ENCODE results near the gene TSPAN18.

Gene TSPAN18

DNA sequence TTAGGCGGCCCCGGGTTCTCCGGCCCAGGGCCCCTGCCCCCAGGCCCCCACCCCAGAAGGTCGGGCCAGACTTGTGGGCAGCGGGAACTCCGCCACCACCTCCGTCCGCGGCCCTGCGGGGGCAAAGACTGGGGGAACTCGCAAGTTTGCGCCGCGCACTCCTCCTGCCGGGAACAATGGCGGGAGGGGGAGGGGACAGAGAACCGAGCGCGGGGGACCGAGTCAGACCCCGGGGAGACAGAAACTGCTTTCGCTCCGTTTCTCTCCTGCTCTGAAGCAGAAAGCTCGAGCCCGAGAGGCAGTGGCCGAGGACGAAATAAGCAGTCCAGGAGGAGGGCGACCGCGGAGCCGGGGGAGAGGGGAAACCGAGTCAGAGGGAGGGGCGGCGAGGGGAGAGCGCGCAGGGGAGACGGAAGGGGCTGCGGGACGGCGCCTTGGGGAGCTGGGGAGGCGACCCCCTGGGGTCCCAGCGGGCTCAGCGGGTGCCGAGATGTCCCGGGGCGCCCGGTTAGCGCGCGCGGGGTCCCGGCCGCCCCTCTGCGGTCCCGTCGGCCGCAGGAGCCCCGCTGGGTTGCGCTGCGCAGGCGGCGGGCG lies 223.4 kb downstream of the TSPAN18 start:
- peak; percentile 26 for DNase-seq

DNA sequence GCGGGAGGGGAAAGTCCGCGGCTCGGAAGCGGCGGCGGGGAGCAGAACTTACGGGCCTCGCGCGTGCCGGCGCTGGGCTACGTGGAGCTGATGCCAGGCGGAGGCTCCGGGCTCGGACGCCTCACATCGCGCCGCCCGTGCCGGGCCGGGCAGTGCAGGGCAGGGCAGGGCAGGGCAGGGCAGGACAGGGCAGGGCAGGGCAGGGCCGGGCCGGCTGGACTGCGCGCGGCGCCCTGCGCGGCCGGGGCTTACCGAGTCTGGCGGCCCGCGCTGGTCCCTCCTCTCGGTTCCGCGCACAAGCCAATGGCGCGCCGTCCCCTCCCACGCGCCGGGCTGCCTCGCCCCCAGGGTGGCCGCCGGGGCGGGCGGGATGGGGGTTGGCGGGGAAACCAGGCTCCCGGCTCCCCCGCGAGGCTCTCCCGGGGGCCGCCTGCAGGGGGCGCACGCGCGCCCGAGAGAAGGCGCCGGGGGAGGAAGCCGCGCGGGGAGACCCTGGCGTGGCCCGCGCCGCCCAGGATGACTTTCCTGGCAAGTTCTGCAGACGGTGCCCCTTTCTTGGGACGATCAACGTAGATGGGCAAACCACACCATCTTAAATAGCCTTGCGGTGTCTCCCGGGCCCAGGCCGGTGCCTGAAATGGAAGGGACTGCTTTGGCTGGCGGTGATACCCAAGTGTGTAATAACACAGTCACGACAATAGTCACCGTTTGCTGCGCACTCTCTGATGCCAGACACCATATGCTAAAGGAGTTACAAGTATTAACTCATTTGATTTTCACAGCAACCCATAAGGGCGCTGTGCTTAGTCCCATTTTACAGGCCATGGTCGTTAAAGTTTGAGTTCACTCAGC lies 224.1 kb downstream of the TSPAN18 start, which contains the start of gene TP53I11:
TSS of gene TP53I11 (minus strand) at position 259 of the 852 bp plus-strand sequence. CDS start 12,548 bp downstream, outside the sequence.
- peak; percentile 70 for DNase-seq

DNA sequence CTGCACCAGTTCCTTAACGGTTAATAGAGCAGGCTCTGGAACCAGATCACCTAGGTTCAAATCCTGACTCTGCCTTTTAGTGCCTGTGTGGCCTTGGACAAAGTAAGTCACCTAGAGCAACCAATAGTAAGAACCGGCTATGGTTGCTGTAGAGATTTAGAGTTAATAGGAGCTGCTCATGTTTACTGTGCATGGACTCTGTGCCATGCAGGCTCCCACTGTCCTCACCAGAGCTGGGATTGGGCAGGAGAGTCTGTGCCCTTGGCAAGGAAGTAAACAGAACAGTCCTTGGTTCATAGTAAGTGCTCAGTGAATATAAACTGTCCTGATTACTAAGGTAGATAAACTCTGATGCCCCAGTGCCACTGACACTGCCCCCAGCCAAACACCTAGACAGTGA lies 225.3 kb downstream of the TSPAN18 start:
- no peak for DNase-seq

DNA sequence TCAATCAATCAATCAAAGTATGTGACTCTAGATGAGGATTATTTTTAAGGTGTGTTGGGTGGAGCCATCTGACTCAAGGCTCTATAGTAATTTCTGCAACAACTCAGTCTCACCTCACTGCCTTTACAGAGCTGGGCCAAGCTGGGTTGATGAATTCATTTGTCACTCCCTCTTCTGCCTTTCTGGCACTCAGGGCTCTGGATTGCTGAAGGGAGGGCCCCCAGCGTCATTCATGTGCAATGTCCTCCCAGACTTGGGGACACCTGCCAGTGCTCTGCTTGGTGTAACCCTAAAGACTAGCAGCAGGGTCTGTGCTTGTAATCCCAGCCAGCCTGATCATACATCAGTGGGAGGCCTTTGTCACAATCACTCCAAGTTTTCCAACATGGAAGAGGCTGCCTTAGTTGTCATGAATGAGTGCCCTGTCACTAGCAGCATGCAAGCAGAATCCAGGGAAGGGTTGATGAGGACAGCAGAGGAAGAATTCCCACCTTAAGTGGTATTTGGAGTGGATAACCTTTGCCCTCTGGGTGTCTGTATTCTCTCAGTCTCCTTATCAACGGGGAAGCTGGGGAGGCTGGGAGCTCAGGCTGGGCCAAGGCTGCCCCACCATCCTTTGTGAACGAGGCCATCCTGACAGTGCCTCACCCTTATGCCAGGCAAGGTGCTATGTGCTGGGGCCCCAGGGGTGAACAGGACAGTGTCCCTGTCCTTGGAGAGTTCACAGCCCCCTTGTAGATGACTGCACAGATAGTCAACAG lies 225.9 kb downstream of the TSPAN18 start:
- no peak for DNase-seq

DNA sequence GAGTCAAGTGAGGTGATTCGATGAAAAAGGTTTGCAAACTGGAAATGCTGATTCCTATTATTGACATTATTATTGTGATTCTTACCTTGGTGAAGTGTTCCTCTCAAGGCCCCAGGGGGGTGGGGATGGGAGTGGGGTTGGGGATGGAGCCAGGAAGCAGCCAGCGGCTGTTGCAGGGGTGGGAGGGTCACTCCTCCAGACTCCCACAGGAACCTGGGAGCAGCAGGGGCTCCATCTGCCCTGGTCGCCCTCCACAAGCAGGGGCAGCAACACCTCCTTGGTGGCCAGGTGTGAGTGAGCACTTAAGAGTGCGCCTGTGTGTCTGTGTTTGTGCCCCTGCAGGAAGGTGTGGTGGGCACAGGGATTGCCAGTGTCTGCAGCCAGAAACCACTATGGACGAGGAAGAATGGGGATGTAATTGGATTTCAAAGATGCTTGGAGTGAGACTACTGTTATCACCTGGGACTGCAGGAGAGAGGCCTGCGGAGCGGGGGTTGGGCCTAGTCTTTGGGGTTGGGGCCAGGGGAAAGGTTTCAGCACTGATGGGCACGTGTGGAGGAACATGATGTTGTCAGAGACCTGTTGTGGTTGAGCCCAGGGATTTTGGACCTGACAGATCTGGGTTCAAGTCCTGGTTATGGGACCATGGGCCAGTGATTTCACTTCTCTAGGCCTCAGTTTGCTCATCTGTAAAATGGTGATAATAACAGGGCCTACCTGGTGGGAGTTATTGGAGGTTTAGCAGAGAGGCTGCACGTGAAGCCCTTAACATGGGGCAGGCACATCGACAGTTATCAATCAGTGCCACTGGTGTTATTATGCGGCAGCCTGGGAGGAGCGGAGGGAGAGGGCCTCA lies 227.5 kb downstream of the TSPAN18 start:
- peak; percentile 25 for DNase-seq

DNA sequence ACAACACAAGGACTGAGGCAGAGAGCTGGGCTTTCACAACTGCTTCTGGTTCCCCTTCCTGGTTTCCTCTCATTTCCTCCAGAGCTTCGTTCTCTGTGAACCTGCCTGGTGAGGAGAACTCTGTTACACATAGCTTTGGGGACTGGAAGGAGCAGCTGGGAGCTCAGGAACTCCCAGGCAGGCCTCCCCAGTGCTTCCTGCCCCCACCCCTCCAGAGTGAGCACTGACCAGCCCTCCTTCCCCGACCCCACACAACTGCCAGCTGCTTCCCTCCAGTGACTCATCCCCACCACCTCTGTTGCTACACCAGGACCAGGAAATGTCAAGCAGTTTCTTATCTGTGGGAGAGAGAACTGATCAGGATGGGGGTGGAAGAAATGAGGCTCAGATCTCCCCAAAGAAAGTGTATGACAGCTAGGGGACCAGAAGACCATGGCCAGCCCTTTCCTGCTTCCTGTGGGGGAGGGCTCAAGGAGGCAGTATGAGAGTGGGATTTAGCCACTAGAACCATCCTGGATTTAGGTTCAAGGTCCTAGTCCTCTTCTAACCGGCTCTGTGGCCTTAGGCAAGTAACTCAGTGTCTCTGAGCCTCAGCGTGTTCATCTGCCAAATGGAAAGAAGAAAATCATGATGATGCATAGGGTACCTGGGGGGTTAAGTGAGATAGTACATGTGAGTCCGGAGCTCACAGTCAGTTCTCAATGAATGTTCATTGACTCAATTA lies 228.4 kb downstream of the TSPAN18 start:
- no peak for DNase-seq

DNA sequence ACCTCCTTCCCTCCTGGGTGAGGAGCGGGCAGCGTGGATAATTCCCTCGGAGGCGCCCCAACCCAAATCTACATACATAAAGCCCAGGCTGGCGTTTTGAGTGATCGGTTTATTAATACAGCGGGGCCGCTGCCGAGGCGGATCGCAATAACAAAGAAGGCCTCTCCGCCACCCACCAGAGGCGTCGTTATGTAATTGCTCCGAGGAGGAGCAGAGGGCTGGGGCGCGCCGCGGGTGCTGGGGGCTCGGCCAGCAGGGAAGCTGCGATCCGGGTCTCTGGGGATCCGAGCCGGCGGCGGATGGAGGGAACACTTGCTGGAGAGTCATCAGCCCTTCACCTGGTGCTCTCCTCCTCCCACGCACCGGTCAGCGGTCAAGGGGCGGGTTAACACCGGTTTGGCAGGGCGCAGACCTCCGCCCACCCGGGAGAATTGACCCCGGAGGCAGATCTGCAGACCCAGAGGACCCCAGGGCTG lies 230.3 kb downstream of the TSPAN18 start:
- DNase-seq: peak; percentile 67

DNA sequence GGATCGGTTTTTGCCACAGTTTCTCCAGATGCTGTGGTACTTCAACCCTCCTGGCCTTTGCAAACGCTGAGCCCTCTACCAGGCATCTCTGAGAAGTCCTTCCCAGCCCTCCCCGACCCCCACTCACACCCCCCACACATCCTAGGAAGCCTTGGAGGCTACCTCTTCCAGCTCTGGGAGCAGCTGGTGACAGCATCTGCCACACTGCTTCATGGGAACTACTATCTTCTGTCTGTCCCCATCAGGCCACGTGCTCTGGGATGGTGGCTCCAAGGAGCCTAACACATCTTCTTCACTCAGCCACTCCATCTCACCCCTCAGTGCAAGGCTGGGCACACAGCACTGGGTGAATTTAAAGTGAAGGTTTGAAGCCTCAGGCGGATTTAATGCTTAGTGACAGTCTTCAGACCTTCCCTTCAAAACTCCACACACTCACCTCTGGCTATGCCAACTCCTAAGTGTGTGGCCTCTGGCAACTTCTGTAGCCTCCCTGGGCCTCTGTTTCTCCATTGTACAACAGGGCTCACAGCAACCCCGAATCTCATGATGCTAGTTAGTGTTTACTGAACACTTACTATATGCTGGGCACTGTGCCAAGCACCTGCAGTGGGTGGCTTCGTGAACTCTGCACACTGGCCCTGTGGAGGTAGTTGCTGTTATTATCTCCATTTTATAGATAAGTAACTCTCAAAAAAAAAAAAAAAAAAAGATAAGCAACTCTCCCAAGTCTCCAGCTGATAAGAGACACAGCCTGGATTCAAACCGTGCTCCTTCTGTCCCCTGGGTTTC lies 231.2 kb downstream of the TSPAN18 start:
- peak; percentile 41 for DNase-seq

DNA sequence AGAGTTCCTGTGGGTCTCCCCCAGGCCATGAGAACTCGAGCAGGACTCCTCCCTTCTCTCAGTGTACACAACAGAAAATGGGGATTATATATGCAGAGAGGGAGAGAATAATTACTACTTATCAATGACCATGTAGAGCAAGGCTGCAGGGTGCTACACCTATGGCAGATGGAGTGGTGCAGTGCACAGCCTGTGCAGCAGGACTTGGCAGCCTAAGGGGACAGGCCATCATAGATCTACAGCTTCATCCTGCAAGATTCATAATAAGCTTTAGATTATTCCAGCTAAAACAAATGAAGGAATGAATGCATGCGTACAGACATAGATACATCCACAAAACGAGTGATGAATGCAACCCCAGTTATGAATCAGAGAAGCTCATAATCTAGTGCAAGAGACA lies 232.3 kb downstream of the TSPAN18 start:
- DNase-seq: no peak

DNA sequence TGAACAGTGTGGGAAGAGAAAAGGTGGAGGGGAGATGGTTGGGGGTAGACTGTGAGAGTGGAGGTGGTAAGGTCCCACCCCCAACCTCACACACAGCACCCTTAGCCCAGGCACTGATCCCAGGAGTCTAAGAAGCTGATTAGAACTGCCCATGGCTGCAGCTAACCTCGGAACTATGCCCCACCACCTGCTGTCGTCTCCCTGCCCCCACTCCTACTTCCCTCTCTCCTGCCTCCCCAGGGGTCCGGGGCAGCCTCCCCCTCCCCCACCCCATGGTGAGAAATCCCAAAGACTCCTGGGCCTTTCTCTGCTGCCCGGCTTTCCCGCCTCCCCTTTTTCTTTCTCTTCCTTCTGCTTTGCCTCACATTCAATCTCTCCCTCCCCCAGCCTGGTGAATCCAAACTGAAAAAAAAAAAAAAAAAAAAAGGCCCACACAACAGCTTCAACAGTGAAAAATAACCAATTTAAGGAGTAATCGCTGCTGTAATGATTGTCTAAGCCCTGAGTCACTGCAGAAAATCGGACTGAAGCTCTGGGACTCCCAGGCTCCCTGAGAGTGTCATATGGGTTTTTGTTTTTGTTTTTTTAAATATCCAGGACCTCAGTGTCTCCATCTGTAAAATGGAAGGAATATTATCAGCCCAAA lies 233.6 kb downstream of the TSPAN18 start:
- DNase-seq: no peak

DNA sequence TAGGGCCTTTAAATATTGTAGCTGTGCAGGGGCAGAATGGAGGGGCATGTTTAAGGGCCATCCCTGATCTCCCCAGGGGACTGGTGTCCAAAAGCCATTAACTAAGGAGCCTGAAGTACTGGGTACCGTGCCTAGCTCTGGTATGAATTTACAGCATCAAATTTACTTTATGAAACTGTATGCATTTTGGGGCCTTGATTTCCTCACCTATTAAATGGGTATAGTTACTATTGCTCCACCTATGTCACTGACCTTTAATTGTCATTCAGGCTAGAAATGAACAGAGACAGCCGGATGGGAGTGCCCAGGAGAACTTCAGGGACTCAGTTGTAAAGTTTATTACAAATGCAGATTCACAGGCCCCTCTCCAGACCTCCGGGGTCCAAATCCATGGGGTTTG lies 235.7 kb downstream of the TSPAN18 start:
- no peak for DNase-seq

DNA sequence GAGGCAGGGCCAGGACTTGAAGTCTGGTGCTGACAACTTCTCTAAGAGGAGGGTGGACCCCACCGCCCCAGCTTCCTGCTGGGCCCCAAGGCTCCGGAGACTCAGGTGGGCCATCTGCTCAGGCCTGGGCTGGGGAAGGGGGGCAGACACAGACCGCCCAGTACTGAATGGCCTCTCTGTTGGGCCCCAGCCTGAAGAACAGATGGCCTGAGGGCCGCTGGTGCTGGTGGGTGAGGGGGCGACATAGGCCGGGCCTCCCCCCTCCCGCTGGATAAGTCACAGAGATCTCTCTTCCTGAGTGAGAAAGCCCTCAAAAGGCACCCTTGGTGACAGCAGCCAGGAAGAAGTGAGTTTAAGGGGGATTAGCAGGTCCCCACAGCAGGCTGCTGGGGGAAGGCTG lies 236.4 kb downstream of the TSPAN18 start:
- no peak for DNase-seq

DNA sequence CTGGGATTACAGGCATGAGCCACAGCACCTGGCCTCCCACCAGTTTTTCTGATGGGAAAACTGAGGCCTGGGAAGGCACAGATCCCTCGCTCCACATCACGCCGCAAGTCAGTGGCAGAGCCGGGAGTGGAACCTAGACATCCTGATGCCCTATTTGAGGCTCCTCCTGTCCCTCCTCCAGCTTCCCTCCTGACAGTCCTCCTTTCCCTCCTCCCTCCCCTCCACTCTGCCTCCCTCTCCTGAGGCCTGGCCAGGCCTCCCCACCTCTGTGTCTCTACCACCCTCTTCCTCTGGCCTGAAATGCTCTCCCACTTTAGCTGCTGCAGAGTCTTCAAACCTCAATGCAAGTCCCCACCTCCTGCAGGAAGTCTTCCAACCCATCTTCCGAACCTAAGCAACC lies 237.2 kb downstream of the TSPAN18 start:
- DNase-seq: no peak

DNA sequence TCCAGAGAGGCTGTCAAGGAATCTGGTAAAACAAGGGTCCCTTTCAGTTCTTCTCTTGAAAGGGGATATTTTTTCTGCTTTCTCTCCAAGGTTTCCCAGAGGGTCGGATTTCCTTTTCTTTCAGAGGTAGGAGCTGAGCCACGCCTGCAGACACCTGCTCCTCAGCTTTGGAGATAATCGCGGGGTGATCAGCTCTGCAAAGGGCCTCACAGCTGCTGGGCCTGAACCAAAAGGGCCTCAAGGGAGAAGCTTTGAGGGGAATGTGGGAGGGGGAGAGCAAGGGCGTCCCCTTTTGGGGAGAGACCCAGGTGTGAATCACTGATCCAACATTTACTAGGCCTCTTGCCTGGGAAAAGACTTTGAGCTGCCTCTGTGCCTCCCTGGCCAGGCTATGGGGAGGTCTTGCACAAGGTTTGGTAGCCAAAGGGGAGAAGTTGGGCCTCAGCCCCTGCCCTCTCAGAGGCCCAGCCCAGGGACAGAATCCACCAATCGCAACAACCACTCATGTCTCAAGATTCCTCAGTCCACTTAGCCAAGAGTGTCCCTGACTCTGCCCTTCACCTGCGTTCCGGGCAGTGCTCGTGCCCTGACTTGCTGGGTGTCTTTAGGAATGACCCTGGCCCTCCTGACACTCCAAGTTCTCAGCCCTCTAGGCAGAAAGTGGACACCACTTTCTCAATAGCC lies 237.9 kb downstream of the TSPAN18 start:
- peak; percentile 46 for DNase-seq

DNA sequence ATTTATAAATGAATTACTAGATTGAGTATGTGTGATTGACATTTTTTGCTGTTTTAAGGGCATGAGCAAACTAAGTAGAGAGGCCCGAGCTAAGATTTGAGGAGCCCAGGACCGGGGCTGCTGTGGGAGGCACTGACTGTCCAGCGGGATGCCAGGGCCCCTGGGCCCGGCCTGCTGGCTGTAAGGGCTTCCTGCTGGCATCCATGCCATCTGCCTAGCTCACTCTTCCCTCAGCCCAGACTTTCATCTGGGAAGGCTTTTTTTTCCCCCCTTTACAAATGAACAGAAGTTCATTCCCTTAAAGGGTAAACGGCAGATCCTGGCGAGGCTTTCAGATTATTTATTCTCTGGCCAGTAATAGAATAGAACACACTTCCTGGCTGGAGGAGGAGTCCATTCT lies 239.9 kb downstream of the TSPAN18 start:
- no peak for DNase-seq

DNA sequence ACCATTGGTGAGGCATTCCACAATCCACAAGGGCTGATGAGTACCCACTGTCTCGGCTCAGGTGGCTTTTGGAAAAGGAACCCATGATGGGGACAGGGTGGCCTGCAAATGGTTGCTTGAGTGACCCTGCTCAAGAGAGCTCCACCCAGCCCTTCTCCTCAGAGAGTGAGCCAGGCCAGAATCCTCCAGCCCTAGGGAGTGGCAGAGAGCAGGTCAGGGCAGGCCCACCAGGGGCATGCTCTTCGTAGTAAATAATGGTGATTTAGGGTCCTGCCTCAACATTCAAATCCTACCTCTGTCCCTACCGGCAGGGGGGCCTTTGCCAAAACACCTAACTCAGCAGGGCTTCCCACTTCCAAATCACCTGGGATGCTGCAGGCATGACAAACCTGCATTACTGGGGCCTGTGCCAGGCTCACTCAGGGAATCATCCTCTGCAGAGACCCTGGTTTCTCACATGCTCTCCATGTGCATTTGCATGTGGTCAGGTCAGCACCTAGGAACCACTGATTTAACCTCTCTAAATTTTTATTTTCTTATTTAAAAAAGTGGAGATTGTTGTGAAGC lies 241.3 kb downstream of the TSPAN18 start:
- no peak for DNase-seq

DNA sequence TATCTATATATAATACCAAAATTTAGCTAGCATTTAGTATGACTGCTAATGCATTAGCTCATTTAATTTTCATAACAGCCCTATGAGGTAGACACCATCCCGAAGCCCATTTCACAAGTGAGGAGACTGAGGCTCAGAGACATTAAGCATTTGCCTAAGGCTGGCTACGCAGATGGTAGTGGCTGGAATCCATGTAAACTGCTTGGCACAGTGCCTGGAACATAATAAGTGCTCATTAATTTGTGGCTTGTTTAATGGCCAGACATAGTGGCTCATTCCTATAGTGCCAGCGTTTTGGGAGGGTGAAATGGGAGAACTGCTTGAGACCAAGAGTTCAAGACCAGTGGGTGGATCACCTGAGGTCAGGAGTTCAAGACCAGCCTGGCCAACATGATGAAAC lies 241.7 kb downstream of the TSPAN18 start:
- peak; percentile 14 for DNase-seq

DNA sequence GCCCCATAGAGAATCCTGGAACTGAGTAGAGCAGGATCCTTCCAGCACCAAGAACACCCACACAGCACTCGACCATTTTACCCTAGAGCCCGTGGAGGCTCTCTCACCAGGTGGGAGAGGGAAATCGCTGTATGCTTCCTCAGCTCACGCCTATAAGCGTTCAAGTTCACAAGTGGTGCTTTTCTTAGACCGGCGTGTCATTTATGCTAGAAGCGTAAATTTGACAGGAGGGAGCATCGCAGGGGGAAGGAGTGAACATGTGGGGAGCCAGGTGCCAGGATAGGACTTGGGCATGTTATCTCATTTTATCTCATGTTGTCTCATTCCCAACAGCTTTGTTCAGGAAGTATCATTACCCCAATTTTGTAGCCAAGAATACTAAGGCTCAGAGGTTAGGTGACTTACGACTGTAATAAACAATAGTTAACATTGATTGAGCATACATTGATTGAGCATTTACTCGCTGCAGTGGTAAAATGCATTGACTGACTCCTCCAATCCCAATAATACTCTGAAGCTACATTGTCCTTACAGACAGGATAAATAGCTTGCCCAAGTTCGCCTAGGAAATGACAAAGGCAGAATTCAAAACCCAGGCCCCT lies 243.0 kb downstream of the TSPAN18 start:
- no peak for DNase-seq

DNA sequence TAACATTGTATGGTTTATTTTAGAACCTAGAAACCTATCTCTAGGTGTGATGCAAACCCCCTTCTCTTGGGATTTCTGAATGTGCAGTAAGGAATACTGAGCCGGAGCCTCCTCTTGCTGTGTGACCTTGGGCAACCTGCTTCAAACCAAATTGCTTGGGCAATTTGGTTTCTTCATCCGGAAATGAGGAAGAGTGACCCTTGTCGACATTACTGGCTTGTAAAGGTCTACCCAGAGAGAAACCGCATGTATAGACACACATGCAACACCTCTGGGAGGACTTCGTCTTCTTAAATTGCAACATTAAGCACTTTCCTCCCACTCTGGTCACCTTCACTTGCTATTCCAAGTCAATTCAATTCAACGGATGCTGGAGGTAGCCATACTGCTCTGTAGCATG lies 243.5 kb downstream of the TSPAN18 start:
- no peak for DNase-seq

Data from NCI-H1092 treated with DMSO at 0.1 percent for 48 hours (cell line).